CD14-positive monocyte (primary cell): ENCODE data around the gene INTS6. TPM values are rescaled to one million over a fixed set of nuclear protein-coding genes. Genes with fewer than 3 reads are reported as not detected.

ENCODE experiments used
- DNase-seq, 3 donors: peaks; one replicate each; pipeline ENCODE4 v3.0.0-alpha.2; 2011 to 2022
- H2AFZ ChIP-seq: 2 replicates; pipeline ENCODE4 v1.6.0; 2012; ENCODE audit warnings: mild to moderate bottlenecking, low read depth, low read length, inconsistent platforms; ENCODE audit not compliant: insufficient read depth, poor library complexity, severe bottlenecking
- H3K27ac ChIP-seq, 2 donors: 1 replicate in 1 of 2; 2 replicates in 1 of 2; pipeline ENCODE4 v1.5.1; 2012 to 2013; ENCODE audit warnings: low read length in 2 of 2, control low read depth in 1 of 2, inconsistent platforms in 1 of 2, low read depth in 1 of 2, mild to moderate bottlenecking in 1 of 2
- H3K27me3 ChIP-seq, 2 donors: one replicate each; pipeline versions ENCODE4 v1.6.0 to v1.6.1; 2011 to 2013; ENCODE audit warnings: low read length in 2 of 2; ENCODE audit not compliant: control insufficient read depth in 2 of 2, insufficient read depth in 2 of 2
- H3K36me3 ChIP-seq, 2 donors: replicated peaks in 1 of 2; 1 replicate in 1 of 2; 2 replicates in 1 of 2; pipeline versions ENCODE4 v1.5.1 to v1.6.1; 2012 to 2013; ENCODE audit warnings: low read length in 2 of 2, control low read depth in 1 of 2, inconsistent platforms in 1 of 2, mild to moderate bottlenecking in 1 of 2; ENCODE audit not compliant: insufficient read depth in 2 of 2, control insufficient read depth in 1 of 2
- H3K4me1 ChIP-seq, 2 donors: 1 replicate in 1 of 2; 2 replicates in 1 of 2; pipeline versions ENCODE4 v1.5.1 to v1.6.1; 2012 to 2013; ENCODE audit warnings: low read length in 2 of 2, control low read depth in 1 of 2, inconsistent platforms in 1 of 2, mild to moderate bottlenecking in 1 of 2, moderate library complexity in 1 of 2; ENCODE audit not compliant: insufficient read depth in 2 of 2, control insufficient read depth in 1 of 2
- H3K4me2 ChIP-seq: replicated peaks from 2 replicates; pipeline ENCODE3; 2012; ENCODE audit warnings: low read length, moderate library complexity, mild to moderate bottlenecking; ENCODE audit not compliant: poor library complexity, severe bottlenecking; ENCODE audit errors: extremely low read depth
- H3K4me3 ChIP-seq, 3 experiments: fragments of 200-600 bp in 1 of 3; sonication (generic) in 1 of 3; replicated peaks in 1 of 3; 1 replicate in 2 of 3; 2 replicates in 1 of 3; pipeline ENCODE4 v1.5.1; 2011 to 2013; ENCODE audit warnings: low read length in 3 of 3, mild to moderate bottlenecking in 3 of 3, control low read depth in 2 of 3, low read depth in 2 of 3, inconsistent platforms in 1 of 3, moderate library complexity in 1 of 3
- H3K79me2 ChIP-seq: 2 replicates; pipeline ENCODE4 v1.6.0; 2012; ENCODE audit warnings: mild to moderate bottlenecking, control low read depth, inconsistent platforms, low read length, moderate library complexity; ENCODE audit not compliant: insufficient read depth
- H3K9ac ChIP-seq: 2 replicates; pipeline ENCODE4 v1.6.0; 2017; ENCODE audit warnings: low read length, mild to moderate bottlenecking; ENCODE audit not compliant: insufficient read depth, poor library complexity, severe bottlenecking
- H3K9me3 ChIP-seq, 2 donors: replicated peaks in 1 of 2; 1 replicate in 1 of 2; 2 replicates in 1 of 2; pipeline versions ENCODE4 v1.5.1 to v1.6.1; 2012 to 2013; ENCODE audit warnings: low read length in 2 of 2, control low read depth in 1 of 2; ENCODE audit not compliant: control insufficient read depth in 1 of 2, insufficient read depth in 1 of 2
- H4K20me1 ChIP-seq: 2 replicates; pipeline ENCODE4 v1.6.0; 2012; ENCODE audit warnings: mild to moderate bottlenecking, low read length, control low read depth, moderate library complexity; ENCODE audit not compliant: insufficient read depth
- H3K27ac Mint-ChIP-seq, 7 donors: one replicate each; pipeline ENCODE4 v1.8.0; 2020; ENCODE audit warnings: mild to moderate bottlenecking in 7 of 7, mixed read lengths in 7 of 7, moderate library complexity in 6 of 7, inconsistent platforms in 2 of 7
- H3K27me3 Mint-ChIP-seq, 3 donors: one replicate each; pipeline ENCODE4 v1.8.0; 2021 to 2022; ENCODE audit warnings: low read depth in 3 of 3, mild to moderate bottlenecking in 3 of 3, mixed read lengths in 3 of 3, moderate library complexity in 3 of 3, inconsistent platforms in 1 of 3
- H3K36me3 Mint-ChIP-seq, 2 donors: one replicate each; pipeline ENCODE4 v1.8.0; 2020; ENCODE audit warnings: mixed read lengths in 2 of 2, inconsistent platforms in 1 of 2, mild to moderate bottlenecking in 1 of 2
- H3K4me1 Mint-ChIP-seq: one replicate; pipeline ENCODE4 v1.8.0; 2020; ENCODE audit warnings: mild to moderate bottlenecking, mixed read lengths
- H3K4me3 Mint-ChIP-seq, 2 donors: one replicate each; pipeline ENCODE4 v1.8.0; 2020; ENCODE audit warnings: mild to moderate bottlenecking in 2 of 2, mixed read lengths in 2 of 2, moderate library complexity in 1 of 2
- H3K9me3 Mint-ChIP-seq, 7 donors: one replicate each; pipeline ENCODE4 v1.8.0; 2020 to 2022; ENCODE audit warnings: mixed read lengths in 7 of 7, mild to moderate bottlenecking in 6 of 7, moderate library complexity in 6 of 7, inconsistent platforms in 2 of 7
- WGBS: methylation state at CpG from one replicate; pipeline ENCODE4 v1.1.5; 2013; ENCODE audit warnings: missing lambda C conversion rate; ENCODE audit not compliant: insufficient coverage; 5-methylcytosine and 5-hydroxymethylcytosine counted together
- intact Hi-C, 2 donors: fragments of 100-400 bp; cut with micrococcal nuclease; formaldehyde crosslinking; loops; one replicate each; pipeline versions ENCODE4 v1.15.0 to v1.15.1; 2023
- polyA plus RNA-seq, 3 donors: library from polyadenylated mRNA; depleted of rRNA in 1 of 3; unstranded in 2 of 3; stranded (reverse) in 1 of 3; fragments of 300-500 nt in 2 of 3; fragments of >200 nt in 1 of 3; fragmentation: Illumina TruSeq in 2 of 3; gene quantifications; 1 replicate in 2 of 3; 2 replicates in 1 of 3; pipeline ENCODE4 v1.2.3, GENCODE V29; 2012 to 2021
- TF ChIP-seq, protein P1 (sequence below): fragments of 200-600 bp; IDR thresholded peaks from one replicate; pipeline ENCODE4 v1.8.0; 2022; ENCODE audit warnings: antibody characterized with exemption, mild to moderate bottlenecking

Gene INTS6
- polyA plus RNA-seq, 3 donors, result 10.8 to 13.2 (median 11.6) TPM

DNA sequence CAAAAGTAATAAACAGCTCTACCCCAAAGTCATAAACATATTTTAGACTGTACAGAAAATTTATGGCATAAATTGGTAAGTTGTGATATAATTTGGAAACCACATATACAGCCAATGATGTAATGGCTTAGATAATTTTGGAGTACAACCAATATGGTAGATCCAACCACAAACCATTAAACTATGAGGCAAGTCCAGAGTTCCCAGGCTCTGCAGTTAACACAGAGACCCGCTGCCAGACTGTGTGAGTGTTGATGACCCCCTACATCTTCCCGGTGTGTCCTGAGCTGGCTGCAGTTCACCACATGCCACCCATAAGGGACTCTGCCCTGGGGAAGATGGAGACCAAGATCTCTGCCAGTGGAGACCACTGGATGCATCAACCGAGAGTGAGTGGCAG lies 123.2 kb downstream of the INTS6 start:
- Histone ChIP-seq H2AFZ (no peak overlapping the region), H3K9me3 (no peaks in the 10 kb centered on the region), H3K27me3 (no peaks in the 10 kb centered on the region), H3K4me1 (peaks cover 13 to 15% of the 10 kb centered on the region in 2 donors), H4K20me1 (no peaks in the 10 kb centered on the region), H3K4me3 (no peak overlapping the region), H3K36me3 (no peaks in the 10 kb centered on the region), H3K27ac (no peak overlapping the region), H3K4me2 (no peak overlapping the region), H3K9ac (no peak overlapping the region), H3K79me2 (no peaks in the 10 kb centered on the region)
- H3K9me3 Mint-ChIP-seq, result no peaks in the 10 kb centered on the region
- TF ChIP-seq, protein P1, sequence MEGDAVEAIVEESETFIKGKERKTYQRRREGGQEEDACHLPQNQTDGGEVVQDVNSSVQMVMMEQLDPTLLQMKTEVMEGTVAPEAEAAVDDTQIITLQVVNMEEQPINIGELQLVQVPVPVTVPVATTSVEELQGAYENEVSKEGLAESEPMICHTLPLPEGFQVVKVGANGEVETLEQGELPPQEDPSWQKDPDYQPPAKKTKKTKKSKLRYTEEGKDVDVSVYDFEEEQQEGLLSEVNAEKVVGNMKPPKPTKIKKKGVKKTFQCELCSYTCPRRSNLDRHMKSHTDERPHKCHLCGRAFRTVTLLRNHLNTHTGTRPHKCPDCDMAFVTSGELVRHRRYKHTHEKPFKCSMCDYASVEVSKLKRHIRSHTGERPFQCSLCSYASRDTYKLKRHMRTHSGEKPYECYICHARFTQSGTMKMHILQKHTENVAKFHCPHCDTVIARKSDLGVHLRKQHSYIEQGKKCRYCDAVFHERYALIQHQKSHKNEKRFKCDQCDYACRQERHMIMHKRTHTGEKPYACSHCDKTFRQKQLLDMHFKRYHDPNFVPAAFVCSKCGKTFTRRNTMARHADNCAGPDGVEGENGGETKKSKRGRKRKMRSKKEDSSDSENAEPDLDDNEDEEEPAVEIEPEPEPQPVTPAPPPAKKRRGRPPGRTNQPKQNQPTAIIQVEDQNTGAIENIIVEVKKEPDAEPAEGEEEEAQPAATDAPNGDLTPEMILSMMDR, result no peak
- no peak overlapping the region for H3K4me3 Mint-ChIP-seq
- no peak for DNase-seq
- intact Hi-C loops, result no loop called here
- 100% methylated on average over 1 of the region's 3 CpGs for WGBS
- H3K27me3 Mint-ChIP-seq, result no peaks in the 10 kb centered on the region
- H3K27ac Mint-ChIP-seq, result no peak overlapping the region
- no peaks in the 10 kb centered on the region for H3K36me3 Mint-ChIP-seq
- H3K4me1 Mint-ChIP-seq, result peaks cover 18% of the 10 kb centered on the region

- H3K4me1 ChIP-seq, result peaks cover 13 to 15% of the 10 kb centered on the region in 2 donors
- peaks cover 18% of the 10 kb centered on the region for H3K4me1 Mint-ChIP-seq
- intact Hi-C loops, result no loop called here
- H3K27ac Mint-ChIP-seq, result no peak overlapping the region
- no peak overlapping the region for H3K9ac ChIP-seq
- H4K20me1 ChIP-seq, result no peaks in the 10 kb centered on the region
- TF ChIP-seq, protein P1, result no peak
- no peak overlapping the region for H2AFZ ChIP-seq
- H3K4me3 Mint-ChIP-seq, result no peak overlapping the region
- no peaks in the 10 kb centered on the region for H3K36me3 Mint-ChIP-seq
- DNase-seq, result no peak
- no peak overlapping the region for H3K4me2 ChIP-seq
- H3K4me3 ChIP-seq, result no peak overlapping the region
- no peaks in the 10 kb centered on the region for H3K9me3 Mint-ChIP-seq
- H3K27ac ChIP-seq, result no peak overlapping the region
- no peaks in the 10 kb centered on the region for H3K9me3 ChIP-seq
- no peaks in the 10 kb centered on the region for H3K27me3 Mint-ChIP-seq
- 100% methylated on average over 4 of the region's 6 CpGs for WGBS
- H3K79me2 ChIP-seq, result no peaks in the 10 kb centered on the region
- no peaks in the 10 kb centered on the region for H3K27me3 ChIP-seq
- H3K36me3 ChIP-seq, result no peaks in the 10 kb centered on the region
Measured at GRCh38 chr13:51328488-51328887, 124.3 kb downstream of the INTS6 start.
